ENCODE data around the gene PNLIPRP1. TPM values are rescaled to one million over a fixed set of nuclear protein-coding genes. Genes with fewer than 3 reads are reported as not detected.

Gene PNLIPRP1
- not detected in 2 replicates for total RNA-seq (2014; rRNA removed; shearing (Covaris generic); ENCODE audit: low replicate concordance)

GRCh38 chr10:116590590-116591444 lies at the start of gene PNLIPRP1:
Gene PNLIPRP1 (plus strand): TSS chr10:116590959. CDS start chr10:116591130, 171 bp downstream.
- Histone ChIP-seq H2AFZ (ENCODE audit: low read length) (no peak within 1 kb of the TSS), H3K36me3 (ENCODE audit: insufficient read depth, low read length) (no peaks in the 10 kb centered on the region), H3K9ac (ENCODE audit: low read length) (no peak within 1 kb of the TSS), H3K9me2 (replicated peaks; ENCODE audit: insufficient read depth, low read length) (no peaks in the 10 kb centered on the region), H3K79me2 (ENCODE audit: low read length) (no peaks in the 10 kb centered on the region), H3K9me3 (ENCODE audit: low read length) (no peaks in the 10 kb centered on the region), H3K4me1 (ENCODE audit: low read length) (no peaks in the 10 kb centered on the region), H3K27me3 (ENCODE audit: low read length) (no peaks in the 10 kb centered on the region), H3K27ac (ENCODE audit: low read length) (no peak within 1 kb of the TSS), H3K4me3 (ENCODE audit: low read length) (no peak within 1 kb of the TSS), H3K4me2 (ENCODE audit: low read depth, low read length, poor library complexity, severe bottlenecking) (no peak within 1 kb of the TSS), H4K20me1 (ENCODE audit: insufficient read depth, low read depth, low read length) (no peaks in the 10 kb centered on the region)
- DNase-seq, result no peak

GRCh38 chr10:116542007-116542677 lies 48.6 kb upstream of the PNLIPRP1 start:
- H3K4me3 ChIP-seq (ENCODE audit: low read length), result no peak overlapping the region
- no peak overlapping the region for H3K9ac ChIP-seq (ENCODE audit: low read length)
- H3K27me3 ChIP-seq (ENCODE audit: low read length), result no peaks in the 10 kb centered on the region
- no peak overlapping the region for H3K27ac ChIP-seq (ENCODE audit: low read length)
- no peaks in the 10 kb centered on the region for H3K36me3 ChIP-seq (ENCODE audit: insufficient read depth, low read length)
- no peaks in the 10 kb centered on the region for H4K20me1 ChIP-seq (ENCODE audit: insufficient read depth, low read depth, low read length)
- H3K9me3 ChIP-seq (ENCODE audit: low read length), result no peaks in the 10 kb centered on the region
- no peak for DNase-seq
- no peaks in the 10 kb centered on the region for H3K9me2 ChIP-seq (replicated peaks; ENCODE audit: insufficient read depth, low read length)
- no peaks in the 10 kb centered on the region for H3K79me2 ChIP-seq (ENCODE audit: low read length)
- no peaks in the 10 kb centered on the region for H3K4me1 ChIP-seq (ENCODE audit: low read length)
- no peak overlapping the region for H2AFZ ChIP-seq (ENCODE audit: low read length)
- H3K4me2 ChIP-seq (ENCODE audit: low read depth, low read length, poor library complexity, severe bottlenecking), result no peak overlapping the region

- no peaks in the 10 kb centered on the region for H3K9me3 ChIP-seq (ENCODE audit: low read length)
- no peak for DNase-seq
- no peaks in the 10 kb centered on the region for H3K9me2 ChIP-seq (replicated peaks; ENCODE audit: insufficient read depth, low read length)
- H3K4me2 ChIP-seq (ENCODE audit: low read depth, low read length, poor library complexity, severe bottlenecking), result no peak overlapping the region
- no peak overlapping the region for H3K4me3 ChIP-seq (ENCODE audit: low read length)
- no peak overlapping the region for H3K9ac ChIP-seq (ENCODE audit: low read length)
- H3K79me2 ChIP-seq (ENCODE audit: low read length), result no peaks in the 10 kb centered on the region
- H3K27ac ChIP-seq (ENCODE audit: low read length), result no peak overlapping the region
- no peaks in the 10 kb centered on the region for H3K36me3 ChIP-seq (ENCODE audit: insufficient read depth, low read length)
- H2AFZ ChIP-seq (ENCODE audit: low read length), result no peak overlapping the region
- no peaks in the 10 kb centered on the region for H4K20me1 ChIP-seq (ENCODE audit: insufficient read depth, low read depth, low read length)
- H3K4me1 ChIP-seq (ENCODE audit: low read length), result no peaks in the 10 kb centered on the region
- no peaks in the 10 kb centered on the region for H3K27me3 ChIP-seq (ENCODE audit: low read length)
Measured at GRCh38 chr10:116545122-116545521, 45.6 kb upstream of the PNLIPRP1 start.

- H2AFZ ChIP-seq (ENCODE audit: low read length), result no peak within 1 kb of the TSS
Measured at GRCh38 chr10:116545756-116546155, 45.0 kb upstream of the PNLIPRP1 start, which contains the start of gene PNLIP. Gene PNLIP (plus strand): TSS chr10:116545931. CDS start chr10:116546093, 162 bp downstream.

GRCh38 chr10:116548301-116548700 lies 42.5 kb upstream of the PNLIPRP1 start:
- Histone ChIP-seq H3K9me3 (ENCODE audit: low read length) (no peaks in the 10 kb centered on the region), H3K9me2 (replicated peaks; ENCODE audit: insufficient read depth, low read length) (no peaks in the 10 kb centered on the region), H2AFZ (ENCODE audit: low read length) (no peak overlapping the region), H3K4me1 (ENCODE audit: low read length) (no peaks in the 10 kb centered on the region), H3K4me3 (ENCODE audit: low read length) (no peak overlapping the region), H3K4me2 (ENCODE audit: low read depth, low read length, poor library complexity, severe bottlenecking) (no peak overlapping the region), H3K36me3 (ENCODE audit: insufficient read depth, low read length) (no peaks in the 10 kb centered on the region), H3K79me2 (ENCODE audit: low read length) (no peaks in the 10 kb centered on the region), H3K27ac (ENCODE audit: low read length) (no peak overlapping the region), H4K20me1 (ENCODE audit: insufficient read depth, low read depth, low read length) (no peaks in the 10 kb centered on the region), H3K9ac (ENCODE audit: low read length) (no peak overlapping the region), H3K27me3 (ENCODE audit: low read length) (no peaks in the 10 kb centered on the region)
- DNase-seq, result no peak

More at GRCh38 chr10:116545756-116546155, 45.0 kb upstream of the PNLIPRP1 start, which contains the start of gene PNLIP:
- Histone ChIP-seq H3K36me3 (ENCODE audit: insufficient read depth, low read length) (no peaks in the 10 kb centered on the region), H3K27me3 (ENCODE audit: low read length) (no peaks in the 10 kb centered on the region), H3K9me2 (replicated peaks; ENCODE audit: insufficient read depth, low read length) (no peaks in the 10 kb centered on the region), H3K27ac (ENCODE audit: low read length) (no peak within 1 kb of the TSS), H3K79me2 (ENCODE audit: low read length) (no peaks in the 10 kb centered on the region), H4K20me1 (ENCODE audit: insufficient read depth, low read depth, low read length) (no peaks in the 10 kb centered on the region), H3K4me2 (ENCODE audit: low read depth, low read length, poor library complexity, severe bottlenecking) (no peak within 1 kb of the TSS), H3K4me3 (ENCODE audit: low read length) (no peak within 1 kb of the TSS), H3K9ac (ENCODE audit: low read length) (no peak within 1 kb of the TSS), H3K9me3 (ENCODE audit: low read length) (no peaks in the 10 kb centered on the region), H3K4me1 (ENCODE audit: low read length) (no peaks in the 10 kb centered on the region)
- DNase-seq, result no peak

- Histone ChIP-seq H2AFZ (ENCODE audit: low read length) (no peak overlapping the region), H3K27ac (ENCODE audit: low read length) (no peak overlapping the region), H3K4me1 (ENCODE audit: low read length) (no peaks in the 10 kb centered on the region), H3K79me2 (ENCODE audit: low read length) (no peaks in the 10 kb centered on the region), H3K4me2 (ENCODE audit: low read depth, low read length, poor library complexity, severe bottlenecking) (no peak overlapping the region), H3K4me3 (ENCODE audit: low read length) (no peak overlapping the region), H3K9me3 (ENCODE audit: low read length) (no peaks in the 10 kb centered on the region), H3K27me3 (ENCODE audit: low read length) (no peaks in the 10 kb centered on the region), H3K9ac (ENCODE audit: low read length) (no peak overlapping the region), H3K36me3 (ENCODE audit: insufficient read depth, low read length) (no peaks in the 10 kb centered on the region), H3K9me2 (replicated peaks; ENCODE audit: insufficient read depth, low read length) (no peaks in the 10 kb centered on the region; the same call in 1 of the 2 replicates), H4K20me1 (ENCODE audit: insufficient read depth, low read depth, low read length) (no peaks in the 10 kb centered on the region)
- no peak for DNase-seq
Measured at GRCh38 chr10:116553378-116553980, 37.3 kb upstream of the PNLIPRP1 start.

- Histone ChIP-seq H3K9me3 (ENCODE audit: low read length) (no peaks in the 10 kb centered on the region), H3K9ac (ENCODE audit: low read length) (no peak overlapping the region), H2AFZ (ENCODE audit: low read length) (no peak overlapping the region), H3K36me3 (ENCODE audit: insufficient read depth, low read length) (no peaks in the 10 kb centered on the region), H3K4me1 (ENCODE audit: low read length) (no peaks in the 10 kb centered on the region), H3K79me2 (ENCODE audit: low read length) (no peaks in the 10 kb centered on the region), H3K27me3 (ENCODE audit: low read length) (no peaks in the 10 kb centered on the region), H3K4me3 (ENCODE audit: low read length) (no peak overlapping the region), H3K9me2 (replicated peaks; ENCODE audit: insufficient read depth, low read length) (no peaks in the 10 kb centered on the region; the same call in 1 of the 2 replicates), H3K4me2 (ENCODE audit: low read depth, low read length, poor library complexity, severe bottlenecking) (no peak overlapping the region), H3K27ac (ENCODE audit: low read length) (no peak overlapping the region), H4K20me1 (ENCODE audit: insufficient read depth, low read depth, low read length) (no peaks in the 10 kb centered on the region)
- DNase-seq, result no peak
Measured at GRCh38 chr10:116554628-116555027, 36.1 kb upstream of the PNLIPRP1 start.

GRCh38 chr10:116555880-116556279 lies 34.9 kb upstream of the PNLIPRP1 start:
- Histone ChIP-seq H3K4me3 (ENCODE audit: low read length) (no peak overlapping the region), H3K4me2 (ENCODE audit: low read depth, low read length, poor library complexity, severe bottlenecking) (no peak overlapping the region), H3K4me1 (ENCODE audit: low read length) (no peaks in the 10 kb centered on the region), H3K9me3 (ENCODE audit: low read length) (no peaks in the 10 kb centered on the region), H3K27ac (ENCODE audit: low read length) (no peak overlapping the region), H4K20me1 (ENCODE audit: insufficient read depth, low read depth, low read length) (no peaks in the 10 kb centered on the region), H3K27me3 (ENCODE audit: low read length) (no peaks in the 10 kb centered on the region), H2AFZ (ENCODE audit: low read length) (no peak overlapping the region), H3K9ac (ENCODE audit: low read length) (no peak overlapping the region), H3K9me2 (replicated peaks; ENCODE audit: insufficient read depth, low read length) (no peaks in the 10 kb centered on the region; the same call in 1 of the 2 replicates), H3K79me2 (ENCODE audit: low read length) (no peaks in the 10 kb centered on the region), H3K36me3 (ENCODE audit: insufficient read depth, low read length) (no peaks in the 10 kb centered on the region)
- DNase-seq, result no peak
